ENCODE data around the gene CHMP2A.

- TF ChIP-seq CTCF (IDR thresholded peaks at IDR 0.05) (no peak), EP300 (IDR thresholded peaks at IDR 0.05) (no peak)
These were observed 7.3 kb downstream of the CHMP2A start for GRCh38 chr19:58547323-58548312.
